Keratinocyte (primary cell): ENCODE data around the gene GJD4.

ENCODE experiments used
- CTCF ChIP-seq, 3 experiments: IDR thresholded peaks in 1 of 3; conservative IDR thresholded peaks in 1 of 3; optimal IDR thresholded peaks in 1 of 3; 2 replicates in 2 of 3; 3 replicates in 1 of 3; pipeline versions ENCODE3 to v1.5.1; 2011; ENCODE audit warnings: low read length in 3 of 3, mild to moderate bottlenecking in 3 of 3, moderate library complexity in 2 of 3, control low read depth in 1 of 3, inconsistent platforms in 1 of 3; ENCODE audit not compliant: insufficient read depth in 2 of 3; ENCODE audit errors: extremely low read depth in 1 of 3
- EZH2 ChIP-seq: IDR thresholded peaks from one replicate; pipeline ENCODE4 v1.6.1; 2012; ENCODE audit warnings: inconsistent platforms, mild to moderate bottlenecking, low read length, moderate library complexity

DNA sequence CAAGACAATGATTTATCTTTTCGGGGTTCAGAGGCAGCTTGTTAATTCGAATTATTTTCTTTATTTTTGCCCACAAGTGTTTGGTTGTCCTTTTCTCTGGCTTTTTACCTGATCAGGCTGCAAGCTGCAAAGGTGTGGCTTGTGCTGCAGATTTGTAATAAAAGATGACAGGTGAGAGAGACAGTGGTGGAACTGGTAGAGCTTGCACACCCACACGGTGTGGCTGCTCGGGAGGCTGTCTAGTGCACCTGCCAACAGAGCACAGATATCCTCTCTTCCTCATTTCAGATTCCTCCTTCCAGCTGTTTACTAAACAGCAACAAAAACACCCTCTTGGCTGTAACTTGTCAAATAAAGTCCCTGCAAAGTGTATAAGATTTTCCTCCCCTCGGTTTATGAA lies 9.2 kb downstream of the GJD4 start:
- TF ChIP-seq CTCF (optimal IDR thresholded peaks at IDR 0.05 in 1 of 3, IDR thresholded peaks at IDR 0.05 in 1 of 3, conservative IDR thresholded peaks at IDR 0.05 in 1 of 3; ENCODE audit: extremely low read depth in 1 of 3, insufficient read depth in 2 of 3, low read length in 3 of 3) = no peak
- no peak for TF ChIP-seq EZH2
